Panc1 (cell line): Measurements from ENCODE around the gene MED8.

Experiments
- CTCF ChIP-seq: fragments of 450-650 bp; IDR thresholded peaks from 2 replicates; pipeline ENCODE4 v1.5.1; 2017; ENCODE audit warnings: mild to moderate bottlenecking
- POLR2AphosphoS5 ChIP-seq: IDR thresholded peaks from 2 replicates; pipeline ENCODE4 v1.6.1; 2012; ENCODE audit warnings: mild to moderate bottlenecking, low read depth, low read length, moderate library complexity
- REST ChIP-seq, 2 experiments: IDR thresholded peaks; 2 replicates each; pipeline ENCODE4 v1.6.1; 2011 to 2012; ENCODE audit warnings: low read depth in 2 of 2, control low read depth in 1 of 2, low read length in 1 of 2, mild to moderate bottlenecking in 1 of 2, moderate library complexity in 1 of 2; ENCODE audit not compliant: insufficient read depth in 1 of 2

GRCh38 chr1:43345120-43345519 is 44.5 kb downstream of the MED8 start:
- TF ChIP-seq POLR2AphosphoS5 (no peak), CTCF (no peak), REST (IDR thresholded peaks at IDR 0.05; ENCODE audit: insufficient read depth in 1 of 2, low read depth in 2 of 2, low read length in 1 of 2) (no peak)
